ENCODE data around the gene LMF1. TPM values are rescaled to one million over a fixed set of nuclear protein-coding genes. Genes with fewer than 3 reads are reported as not detected.
A peak's percentile ranks its signal among the peaks of the same experiment; 100 is the strongest.

LMF1 gene
- total RNA-seq: 26.2 and 28.2 TPM in 2 replicates
- long read RNA-seq, partial matches to known transcripts: 2 of 5 reads
- long read RNA-seq, other reads (novel, unspliced or antisense): 2 of 5 reads

- Mint-ChIP-seq H3K27ac (peak within 1 kb of the TSS; percentile 80), H3K4me3 (ENCODE audit: low read depth) (peak within 1 kb of the TSS; percentile 73), H3K36me3 (ENCODE audit: insufficient read depth) (peaks cover 9% of the 10 kb centered on the region), H3K4me1 (ENCODE audit: low read depth) (peaks cover 22% of the 10 kb centered on the region), H3K27me3 (peaks cover 6% of the 10 kb centered on the region), H3K9me3 (ENCODE audit: low read depth) (no peaks in the 10 kb centered on the region)
- no peak for TF ChIP-seq CTCF (IDR thresholded peaks at IDR 0.05; ENCODE audit: unreplicated experiment)
- DNase-seq (ENCODE audit: low spot score, unreplicated experiment): peak; percentile 97
Observed at GRCh38 chr16:970766-971581, at the start of gene LMF1. LMF1 (minus strand) TSS chr16:970984; CDS start chr16:970980, 4 bp downstream.

GRCh38 chr16:1020091-1020399 lies 49.3 kb upstream of the LMF1 start:
- TF ChIP-seq CTCF (IDR thresholded peaks at IDR 0.05; ENCODE audit: unreplicated experiment): no peak
- H3K36me3 Mint-ChIP-seq (ENCODE audit: insufficient read depth): no peaks in the 10 kb centered on the region
- H3K4me1 Mint-ChIP-seq (ENCODE audit: low read depth): peaks cover 2% of the 10 kb centered on the region
- no peak for DNase-seq (ENCODE audit: low spot score, unreplicated experiment)
- no peaks in the 10 kb centered on the region for H3K9me3 Mint-ChIP-seq (ENCODE audit: low read depth)
- H3K27ac Mint-ChIP-seq: no peak overlapping the region
- peaks cover 21% of the 10 kb centered on the region for H3K27me3 Mint-ChIP-seq
- H3K4me3 Mint-ChIP-seq (ENCODE audit: low read depth): no peak overlapping the region

- Mint-ChIP-seq H3K4me3 (ENCODE audit: low read depth) (no peak overlapping the region), H3K27ac (no peak overlapping the region), H3K27me3 (peaks cover 21% of the 10 kb centered on the region), H3K9me3 (ENCODE audit: low read depth) (no peaks in the 10 kb centered on the region), H3K4me1 (ENCODE audit: low read depth) (peaks cover 2% of the 10 kb centered on the region), H3K36me3 (ENCODE audit: insufficient read depth) (no peaks in the 10 kb centered on the region)
- no peak for TF ChIP-seq CTCF (IDR thresholded peaks at IDR 0.05; ENCODE audit: unreplicated experiment)
- no peak for DNase-seq (ENCODE audit: low spot score, unreplicated experiment)
Observed at GRCh38 chr16:1019231-1020090, 48.7 kb upstream of the LMF1 start.

- Mint-ChIP-seq H3K9me3 (ENCODE audit: low read depth) (no peaks in the 10 kb centered on the region), H3K4me3 (ENCODE audit: low read depth) (no peak overlapping the region), H3K36me3 (ENCODE audit: insufficient read depth) (no peaks in the 10 kb centered on the region), H3K4me1 (ENCODE audit: low read depth) (peaks cover 2% of the 10 kb centered on the region), H3K27me3 (peaks cover 21% of the 10 kb centered on the region), H3K27ac (peak overlapping the region; percentile 69)
- TF ChIP-seq CTCF (IDR thresholded peaks at IDR 0.05; ENCODE audit: unreplicated experiment): no peak
- no peak for DNase-seq (ENCODE audit: low spot score, unreplicated experiment)
Observed at GRCh38 chr16:1018447-1019198, 47.8 kb upstream of the LMF1 start.

All from progenitor cell of endocrine pancreas (in vitro differentiated cells).